GM23338 (cell line): ENCODE results near the gene ALDH3A2.

Experiments
- CREB1 ChIP-seq: fragments of 250-450 bp; sonication (Bioruptor Pico); IDR thresholded peaks from 2 replicates; pipeline ENCODE4 v1.5.0; 2020; ENCODE audit warnings: low read depth, mild to moderate bottlenecking, moderate library complexity
- EZH2 ChIP-seq: fragments of 200-600 bp; sonication (generic); IDR thresholded peaks from one replicate; pipeline ENCODE4 v1.8.0; 2017; ENCODE audit warnings: antibody characterized with exemption, mild to moderate bottlenecking, low read depth; ENCODE audit not compliant: unreplicated experiment
- EZH2phosphoT487 ChIP-seq: fragments of 200-600 bp; sonication (generic); IDR thresholded peaks from one replicate; pipeline ENCODE4 v1.8.1; 2018; ENCODE audit warnings: antibody characterized with exemption; ENCODE audit not compliant: unreplicated experiment
- JUNB ChIP-seq: IDR thresholded peaks from one replicate; pipeline ENCODE4 v1.6.1; 2016; ENCODE audit warnings: antibody characterized with exemption; ENCODE audit not compliant: unreplicated experiment
- POLR2AphosphoS5 ChIP-seq: IDR thresholded peaks from 2 replicates; pipeline ENCODE4 v1.6.1; 2016; ENCODE audit warnings: antibody characterized with exemption, low read depth
- REST ChIP-seq: IDR thresholded peaks from one replicate; pipeline ENCODE4 v1.6.1; 2018; ENCODE audit warnings: antibody characterized with exemption; ENCODE audit not compliant: unreplicated experiment
- STAT1 ChIP-seq: IDR thresholded peaks from one replicate; pipeline ENCODE4 v1.6.1; 2016; ENCODE audit warnings: antibody characterized with exemption; ENCODE audit not compliant: unreplicated experiment
- ZNF114 ChIP-seq: fragments of 250-450 bp; sonication (Bioruptor Pico); IDR thresholded peaks from 2 replicates; pipeline ENCODE4 v1.5.0; 2020; ENCODE audit warnings: mild to moderate bottlenecking, moderate library complexity
- ZNF462 ChIP-seq: fragments of 250-450 bp; sonication (Bioruptor Pico); IDR thresholded peaks from 2 replicates; pipeline ENCODE4 v1.5.0; 2020; ENCODE audit warnings: mild to moderate bottlenecking, moderate library complexity
- TF ChIP-seq, protein P1 (sequence below), 2 experiments: fragments of 200-600 bp in 1 of 2; sonication (generic) in 1 of 2; conservative IDR thresholded peaks; 2 replicates each; pipeline versions ENCODE4 v1.5.1 to v1.6.1; 2016 to 2017; ENCODE audit warnings: antibody characterized with exemption in 2 of 2, low read depth in 2 of 2, mild to moderate bottlenecking in 2 of 2, moderate library complexity in 1 of 2
- TF ChIP-seq, protein P2 (sequence below): IDR thresholded peaks from 2 replicates; pipeline ENCODE4 v1.6.1; 2016; ENCODE audit warnings: antibody characterized with exemption

DNA sequence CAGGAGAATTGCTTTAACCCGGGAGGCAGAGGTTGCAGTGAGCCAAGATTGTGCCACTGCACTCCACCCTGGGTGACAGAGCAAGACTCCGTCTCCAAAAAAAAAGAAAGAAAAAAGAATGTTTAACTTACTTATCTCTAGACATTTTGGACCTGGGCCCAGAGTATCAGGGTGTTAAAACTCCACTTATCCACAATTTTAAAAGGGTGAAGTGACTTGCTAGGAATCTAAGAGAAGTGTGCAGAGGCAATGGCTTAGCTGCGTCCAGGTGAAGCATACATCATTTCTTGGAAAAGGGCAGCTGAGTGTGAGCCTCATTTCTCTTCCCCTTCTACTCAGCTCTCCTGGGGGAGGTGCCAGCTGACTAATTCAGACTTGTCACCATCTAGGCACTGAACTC lies 25.1 kb downstream of the ALDH3A2 start:
- TF ChIP-seq JUNB: no peak
- TF ChIP-seq, protein P1, sequence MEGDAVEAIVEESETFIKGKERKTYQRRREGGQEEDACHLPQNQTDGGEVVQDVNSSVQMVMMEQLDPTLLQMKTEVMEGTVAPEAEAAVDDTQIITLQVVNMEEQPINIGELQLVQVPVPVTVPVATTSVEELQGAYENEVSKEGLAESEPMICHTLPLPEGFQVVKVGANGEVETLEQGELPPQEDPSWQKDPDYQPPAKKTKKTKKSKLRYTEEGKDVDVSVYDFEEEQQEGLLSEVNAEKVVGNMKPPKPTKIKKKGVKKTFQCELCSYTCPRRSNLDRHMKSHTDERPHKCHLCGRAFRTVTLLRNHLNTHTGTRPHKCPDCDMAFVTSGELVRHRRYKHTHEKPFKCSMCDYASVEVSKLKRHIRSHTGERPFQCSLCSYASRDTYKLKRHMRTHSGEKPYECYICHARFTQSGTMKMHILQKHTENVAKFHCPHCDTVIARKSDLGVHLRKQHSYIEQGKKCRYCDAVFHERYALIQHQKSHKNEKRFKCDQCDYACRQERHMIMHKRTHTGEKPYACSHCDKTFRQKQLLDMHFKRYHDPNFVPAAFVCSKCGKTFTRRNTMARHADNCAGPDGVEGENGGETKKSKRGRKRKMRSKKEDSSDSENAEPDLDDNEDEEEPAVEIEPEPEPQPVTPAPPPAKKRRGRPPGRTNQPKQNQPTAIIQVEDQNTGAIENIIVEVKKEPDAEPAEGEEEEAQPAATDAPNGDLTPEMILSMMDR (conservative IDR thresholded peaks at IDR 0.05; ENCODE audit: low read depth in 2 of 2): no peak
- TF ChIP-seq POLR2AphosphoS5: no peak
- TF ChIP-seq EZH2phosphoT487: no peak
- TF ChIP-seq EZH2: no peak
- no peak for TF ChIP-seq REST
- no peak for TF ChIP-seq ZNF114 (CRISPR knock-in tag)
- TF ChIP-seq, protein P2, sequence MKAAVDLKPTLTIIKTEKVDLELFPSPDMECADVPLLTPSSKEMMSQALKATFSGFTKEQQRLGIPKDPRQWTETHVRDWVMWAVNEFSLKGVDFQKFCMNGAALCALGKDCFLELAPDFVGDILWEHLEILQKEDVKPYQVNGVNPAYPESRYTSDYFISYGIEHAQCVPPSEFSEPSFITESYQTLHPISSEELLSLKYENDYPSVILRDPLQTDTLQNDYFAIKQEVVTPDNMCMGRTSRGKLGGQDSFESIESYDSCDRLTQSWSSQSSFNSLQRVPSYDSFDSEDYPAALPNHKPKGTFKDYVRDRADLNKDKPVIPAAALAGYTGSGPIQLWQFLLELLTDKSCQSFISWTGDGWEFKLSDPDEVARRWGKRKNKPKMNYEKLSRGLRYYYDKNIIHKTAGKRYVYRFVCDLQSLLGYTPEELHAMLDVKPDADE: no peak
- no peak for TF ChIP-seq ZNF462 (CRISPR knock-in tag)
- no peak for TF ChIP-seq STAT1
- no peak for TF ChIP-seq CREB1 (CRISPR knock-in tag)
